ENCODE measurements around the gene RABGAP1L.

The RABGAP1L gene

DNA sequence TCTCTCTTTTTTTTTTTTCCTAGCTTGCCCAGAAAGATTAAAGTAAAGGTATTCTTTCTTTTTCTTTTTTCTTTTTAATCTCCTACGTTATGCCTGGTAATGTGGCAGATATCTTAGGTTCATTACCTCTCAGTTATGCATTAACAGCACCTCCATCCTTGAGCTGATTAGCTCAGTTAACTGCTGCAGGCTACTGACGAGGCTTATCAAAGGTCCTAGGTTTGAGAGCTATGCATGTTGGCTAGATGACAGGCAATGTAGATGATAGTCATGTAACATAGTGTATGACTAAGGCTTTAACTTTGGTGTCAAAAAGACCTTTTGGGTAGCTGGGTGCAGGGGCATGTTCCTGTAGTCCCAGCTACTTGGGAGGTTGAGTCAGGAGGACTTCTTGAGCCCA, 786.7 kb downstream of the RABGAP1L start:
- in situ Hi-C loops (cut with HindIII; ENCODE audit: low sequenced_read_pairs): no loop called here
- TF ChIP-seq CTCF (IDR thresholded peaks at IDR 0.05; ENCODE audit: low read depth, low read length, missing control alignments): no peak
- no peak for DNase-seq (ENCODE audit: low read depth)

GRCh38 chr1:174949061-174949460, 789.7 kb downstream of the RABGAP1L start:
- in situ Hi-C loops (cut with HindIII; ENCODE audit: low sequenced_read_pairs): no loop called here
- H3K4me3 ChIP-seq (ENCODE audit: low read depth, low read length): no peak overlapping the region
- DNase-seq (ENCODE audit: low read depth): no peak
- no peak for TF ChIP-seq CTCF (IDR thresholded peaks at IDR 0.05; ENCODE audit: low read depth, low read length, missing control alignments)

More for the DNA sequence above, 786.7 kb downstream of the RABGAP1L start:
- H3K4me3 ChIP-seq (ENCODE audit: low read depth, low read length): no peak overlapping the region

GRCh38 chr1:174949645-174950044, 790.3 kb downstream of the RABGAP1L start:
- no peak for TF ChIP-seq CTCF (IDR thresholded peaks at IDR 0.05; ENCODE audit: low read depth, low read length, missing control alignments)
- DNase-seq (ENCODE audit: low read depth): no peak
- in situ Hi-C loops (cut with HindIII; ENCODE audit: low sequenced_read_pairs): no loop called here

DNA sequence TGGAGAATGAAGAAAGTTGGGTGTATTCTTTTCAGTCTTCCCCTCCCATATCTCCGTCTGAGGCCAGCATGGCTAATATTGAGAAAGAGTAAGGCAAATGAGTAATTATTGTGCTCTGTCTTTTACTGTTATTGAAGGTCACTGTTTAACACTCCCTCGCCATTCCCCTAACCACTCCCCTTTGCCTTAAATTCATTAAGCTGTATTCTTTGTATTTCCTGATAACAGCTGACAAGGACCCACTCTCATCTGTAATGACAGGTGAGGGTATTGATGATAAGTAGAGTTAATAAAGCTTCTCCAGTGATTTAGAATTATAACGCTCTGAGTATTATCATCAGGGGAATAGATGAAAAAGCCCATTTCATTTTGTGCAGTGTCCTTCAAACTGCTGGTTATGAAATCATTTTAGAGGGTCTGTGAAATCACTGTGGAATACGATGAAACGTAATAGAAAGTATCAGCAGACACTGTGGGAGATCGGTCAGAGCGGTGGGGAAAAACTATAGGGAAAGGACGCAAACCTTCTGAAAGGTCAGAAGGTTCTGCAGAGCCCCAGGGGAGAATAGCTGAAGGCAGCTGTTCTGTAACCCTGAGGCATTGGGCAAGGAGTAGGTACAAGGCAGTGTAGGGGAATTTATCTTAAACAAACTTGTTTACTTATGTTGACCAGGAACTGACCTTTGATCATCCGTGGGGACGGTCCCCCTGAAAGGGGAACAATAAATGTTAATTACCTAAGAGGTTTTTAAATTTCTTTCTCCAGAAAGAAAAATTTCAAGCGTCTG, 794.2 kb downstream of the RABGAP1L start:
- in situ Hi-C loops (cut with HindIII; ENCODE audit: low sequenced_read_pairs): no loop called here
- DNase-seq (ENCODE audit: low read depth): no peak

More at GRCh38 chr1:174949645-174950044, 790.3 kb downstream of the RABGAP1L start:
- H3K4me3 ChIP-seq (ENCODE audit: low read depth, low read length): no peak overlapping the region

GRCh38 chr1:174954073-174954460, 794.7 kb downstream of the RABGAP1L start:
- DNase-seq (ENCODE audit: low read depth): no peak
- TF ChIP-seq CTCF (IDR thresholded peaks at IDR 0.05; ENCODE audit: low read depth, low read length, missing control alignments): no peak
- in situ Hi-C loops (cut with HindIII; ENCODE audit: low sequenced_read_pairs): no loop called here
- no peak overlapping the region for H3K4me3 ChIP-seq (ENCODE audit: low read depth, low read length)

More for the DNA sequence above, 794.2 kb downstream of the RABGAP1L start:
- H3K4me3 ChIP-seq (ENCODE audit: low read depth, low read length): no peak overlapping the region
- no peak for TF ChIP-seq CTCF (IDR thresholded peaks at IDR 0.05; ENCODE audit: low read depth, low read length, missing control alignments)

DNA sequence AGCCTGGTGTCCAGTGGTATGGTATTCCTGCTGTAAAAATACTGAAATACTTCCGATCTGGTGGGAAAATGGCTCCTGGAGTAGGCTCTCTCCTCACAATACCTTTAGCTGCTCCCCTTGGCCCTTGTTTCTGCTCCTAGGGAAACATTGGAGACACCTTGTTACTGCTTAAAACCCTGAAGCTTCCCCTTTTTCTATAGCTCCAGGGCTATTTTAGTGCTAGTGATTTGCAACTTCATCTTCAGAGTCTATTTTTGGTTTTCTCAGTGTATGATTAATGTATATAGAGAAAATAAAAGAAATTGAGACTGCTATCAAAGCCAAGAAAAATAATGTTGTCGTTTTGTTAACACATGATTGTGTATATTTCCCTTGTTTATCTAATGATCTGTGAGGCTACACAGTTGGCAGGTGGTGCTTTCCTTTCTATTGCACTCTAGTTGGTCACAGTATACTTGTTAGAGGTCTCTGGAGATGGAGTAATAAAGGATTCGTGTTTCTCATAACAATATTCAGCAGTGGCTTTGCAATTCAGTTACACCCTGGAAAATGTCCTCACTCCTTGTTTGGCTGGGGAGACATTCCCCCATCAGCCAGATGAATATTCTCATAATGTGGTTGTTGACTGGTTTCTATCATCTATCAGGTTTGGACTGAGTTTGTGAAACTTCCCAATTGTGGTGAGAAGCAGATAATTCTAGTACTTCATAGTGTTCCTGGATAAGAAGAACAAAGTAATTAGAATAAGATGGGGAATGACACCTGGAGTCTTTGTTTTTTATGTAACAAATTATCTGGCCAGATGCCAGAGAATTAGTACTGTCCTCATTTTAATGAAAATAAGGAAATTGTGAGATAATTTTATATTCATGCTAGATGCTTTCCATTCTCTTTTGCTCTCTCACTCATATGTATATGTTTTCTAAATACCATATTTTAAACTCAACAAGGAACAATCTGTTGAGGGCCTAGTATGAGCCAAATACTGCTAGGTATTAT, 795.6 kb downstream of the RABGAP1L start:
- TF ChIP-seq CTCF (IDR thresholded peaks at IDR 0.05; ENCODE audit: low read depth, low read length, missing control alignments): no peak
- DNase-seq (ENCODE audit: low read depth): no peak
- in situ Hi-C loops (cut with HindIII; ENCODE audit: low sequenced_read_pairs): no loop called here
- H3K4me3 ChIP-seq (ENCODE audit: low read depth, low read length): no peak overlapping the region
